Measurements from ENCODE around the gene TMEM222. TPM values are rescaled to one million over a fixed set of nuclear protein-coding genes. Genes with fewer than 3 reads are reported as not detected.

Gene TMEM222
- total and polyA plus RNA-seq, 2 of the 4 experiments (the other 2 are of a cell fraction): 19.9 to 54.1 TPM

DNA sequence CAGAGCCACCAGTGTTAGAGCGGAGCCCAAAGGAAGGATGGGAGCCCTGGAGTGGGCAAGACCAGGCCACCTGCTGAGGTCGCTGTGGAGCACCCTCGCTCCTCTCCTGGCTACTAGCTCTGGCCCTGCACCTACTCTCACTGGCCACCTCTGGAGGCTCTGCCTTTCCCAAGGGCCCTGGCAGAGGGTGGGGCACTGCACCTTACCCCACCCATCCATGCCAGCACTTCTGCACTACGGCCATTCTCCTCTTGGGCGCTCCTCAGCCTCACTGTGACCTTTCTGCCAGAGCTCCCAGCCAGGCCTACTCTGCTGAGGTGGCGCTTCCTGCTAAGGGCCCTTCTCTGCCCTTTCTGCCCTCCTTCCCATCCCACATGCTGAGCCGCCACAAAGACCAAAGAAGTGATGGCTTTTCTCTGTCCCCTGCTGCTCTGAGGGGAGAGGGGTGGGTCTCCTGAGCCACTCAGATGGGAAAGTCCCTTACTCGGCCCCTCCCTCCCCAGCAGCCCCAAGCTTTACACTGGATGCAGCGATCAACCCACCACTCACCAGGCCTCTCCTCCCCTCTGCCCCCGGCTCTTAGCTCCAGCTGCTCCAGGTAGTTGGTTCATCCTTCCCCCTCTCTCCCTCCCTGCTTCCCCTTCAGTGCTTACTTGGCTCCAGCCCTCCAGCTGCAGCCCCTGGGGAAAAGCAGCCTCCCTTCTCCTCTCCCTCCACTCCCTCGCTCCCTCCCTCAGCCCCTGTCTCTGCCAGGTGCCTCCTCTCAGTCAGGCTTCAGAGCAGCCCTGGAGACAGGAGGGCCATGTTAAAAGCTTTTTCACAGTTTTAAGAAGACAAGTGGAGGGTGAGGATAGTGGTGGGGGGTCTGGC is 14.8 kb upstream of the TMEM222 start:
- no peak overlapping the region for H3K4me2 ChIP-seq (ENCODE audit: low read depth, low read length)
- no peaks in the 10 kb centered on the region for H4K20me1 ChIP-seq (ENCODE audit: insufficient read depth, low read length)
- intact Hi-C loops (cut with micrococcal nuclease): no loop called here
- no peak overlapping the region for H3K27ac ChIP-seq (ENCODE audit: insufficient read depth, low read length)
- no peak overlapping the region for H4K91ac ChIP-seq (ENCODE audit: insufficient read depth, low read depth, low read length)
- H3K27me3 ChIP-seq (ENCODE audit: control insufficient read depth, insufficient read depth, low read length): no peaks in the 10 kb centered on the region
- no peak overlapping the region for H4K5ac ChIP-seq (ENCODE audit: low read depth, low read length)
- no peak overlapping the region for H2AK9ac ChIP-seq (replicated peaks; ENCODE audit: low read depth, low read length, poor library complexity)
- POLR2A ChIA-PET (ENCODE audit: unreplicated experiment): no interaction called here
- no peak overlapping the region for H4K8ac ChIP-seq (ENCODE audit: low read depth in 2 of 2, low read length in 2 of 2)
- H2AK5ac ChIP-seq (ENCODE audit: low read depth, low read length): no peak overlapping the region
- H3K14ac ChIP-seq (replicated peaks; ENCODE audit: low read depth, low read length): no peak overlapping the region
- no peak overlapping the region for H2BK15ac ChIP-seq (ENCODE audit: low read depth, low read length)
- H3K18ac ChIP-seq (ENCODE audit: low read depth, low read length): no peak overlapping the region
- peaks cover 1% of the 10 kb centered on the region; the same call in 1 of the 2 replicates for H3K36me3 ChIP-seq (ENCODE audit: control insufficient read depth, insufficient read depth, low read length)
- no peak overlapping the region for H3K4me3 ChIP-seq (ENCODE audit: insufficient read depth, low read depth, low read length)
- no peak overlapping the region for H2BK5ac ChIP-seq (ENCODE audit: low read depth, low read length, poor library complexity, severe bottlenecking)
- H2AFZ ChIP-seq (replicated peaks; ENCODE audit: low read length, poor library complexity): no peak overlapping the region
- no peak for ATAC-seq (ENCODE audit: low read depth)
- in situ Hi-C loops (cut with MboI; ENCODE audit: low sequenced_read_pairs): no loop called here
- TF ChIP-seq RCOR1 (IDR thresholded peaks at IDR 0.05; ENCODE audit: insufficient replicate concordance, low read length): no peak
- no peak overlapping the region for H2BK120ac ChIP-seq (ENCODE audit: low read depth, low read length)
- no TSS peak for BruUV-seq (replicated peaks)
- no peak overlapping the region for H3K4ac ChIP-seq (ENCODE audit: low read depth, low read length)
- no peak overlapping the region for H3K23ac ChIP-seq (ENCODE audit: low read depth, low read length)
- H2BK20ac ChIP-seq (ENCODE audit: low read depth, low read length): no peak overlapping the region
- no peaks in the 10 kb centered on the region; a peak in 1 of 4 replicates for H3K79me1 ChIP-seq (ENCODE audit: low read depth in 1 of 2, low read length in 2 of 2)
- CTCF ChIA-PET: no interaction called here
- no peaks in the 10 kb centered on the region for H3K9me3 ChIP-seq (ENCODE audit: control insufficient read depth, insufficient read depth, low read length)
- H3K9me1 ChIP-seq (ENCODE audit: insufficient read depth, low read length): no peaks in the 10 kb centered on the region
- DNase-seq: no peak
- no peak overlapping the region for H3K9ac ChIP-seq (ENCODE audit: low read depth, low read length)
- 50% methylated on average over 2 of the region's 11 CpGs; no CpG with 5 or more reads in 1 of the 2 experiments for WGBS, 2 experiments (ENCODE audit: extremely low coverage in 2 of 2, insufficient read length in 1 of 2)
- H3K56ac ChIP-seq (ENCODE audit: extremely low read depth, insufficient read depth, low read length): no peak overlapping the region
- dilution Hi-C loops (cut with HindIII; ENCODE audit: low sequenced_read_pairs, unreplicated experiment): no loop called here
- H3K4me1 ChIP-seq (ENCODE audit: control insufficient read depth, insufficient read depth, low read length): no peaks in the 10 kb centered on the region

All from IMR-90 (cell line).